Trophoblast cell (in vitro differentiated cells and primary cell): ENCODE data around the gene EPB41L4A.

Experiments
- DNase-seq, 2 donors: peaks; one replicate each; pipeline ENCODE4 v3.0.0-alpha.2; 2016
- H2AFZ ChIP-seq: 2 replicates; pipeline ENCODE4 v1.6.1; 2013; ENCODE audit warnings: low read length, moderate library complexity, mild to moderate bottlenecking; ENCODE audit not compliant: insufficient read depth, poor library complexity
- H2AK5ac ChIP-seq: 2 replicates; pipeline ENCODE4 v1.6.1; 2013; ENCODE audit warnings: mild to moderate bottlenecking, low read length
- H2BK120ac ChIP-seq: 2 replicates; pipeline ENCODE4 v1.6.1; 2013; ENCODE audit warnings: low read length, mild to moderate bottlenecking, moderate library complexity; ENCODE audit not compliant: insufficient read depth, poor library complexity
- H2BK12ac ChIP-seq: 2 replicates; pipeline ENCODE4 v1.6.1; 2013; ENCODE audit warnings: mild to moderate bottlenecking, low read length, moderate library complexity
- H2BK5ac ChIP-seq: 2 replicates; pipeline ENCODE4 v1.6.1; 2013; ENCODE audit warnings: low read length, low read depth, moderate library complexity, mild to moderate bottlenecking; ENCODE audit not compliant: poor library complexity
- H3K14ac ChIP-seq: 2 replicates; pipeline ENCODE4 v1.6.1; 2013; ENCODE audit warnings: mild to moderate bottlenecking, low read length
- H3K18ac ChIP-seq: 2 replicates; pipeline ENCODE4 v1.6.1; 2013; ENCODE audit warnings: mild to moderate bottlenecking, low read length
- H3K23ac ChIP-seq: 2 replicates; pipeline ENCODE4 v1.6.1; 2013; ENCODE audit warnings: low read length
- H3K27ac ChIP-seq: 2 replicates; pipeline ENCODE4 v1.5.1; 2013; ENCODE audit warnings: low read depth, mild to moderate bottlenecking, inconsistent platforms, low read length, moderate library complexity
- H3K27me3 ChIP-seq: 2 replicates; pipeline ENCODE4 v1.6.1; 2013; ENCODE audit warnings: inconsistent platforms, mild to moderate bottlenecking, low read length, moderate library complexity; ENCODE audit not compliant: insufficient read depth
- H3K36me3 ChIP-seq, 2 experiments: 1 replicate in 1 of 2; 2 replicates in 1 of 2; pipeline ENCODE4 v1.6.1; 2013; ENCODE audit warnings: low read length in 2 of 2, mild to moderate bottlenecking in 2 of 2, moderate library complexity in 1 of 2; ENCODE audit not compliant: insufficient read depth in 2 of 2, control insufficient read depth in 1 of 2
- H3K4ac ChIP-seq: 2 replicates; pipeline ENCODE4 v1.6.1; 2013; ENCODE audit warnings: low read depth, mild to moderate bottlenecking, low read length, moderate library complexity
- H3K4me1 ChIP-seq, 2 experiments: 1 replicate in 1 of 2; 2 replicates in 1 of 2; pipeline ENCODE4 v1.6.1; 2013; ENCODE audit warnings: low read length in 2 of 2, mild to moderate bottlenecking in 2 of 2, moderate library complexity in 1 of 2; ENCODE audit not compliant: insufficient read depth in 2 of 2, control insufficient read depth in 1 of 2
- H3K4me2 ChIP-seq: 2 replicates; pipeline ENCODE4 v1.6.1; 2013; ENCODE audit warnings: inconsistent platforms, mild to moderate bottlenecking, low read length, moderate library complexity
- H3K4me3 ChIP-seq: 2 replicates; pipeline ENCODE4 v1.5.1; 2013; ENCODE audit warnings: mild to moderate bottlenecking, low read depth, low read length, inconsistent platforms
- H3K79me1 ChIP-seq: one replicate; pipeline ENCODE4 v1.6.1; 2013; ENCODE audit warnings: low read length
- H3K79me2 ChIP-seq: 2 replicates; pipeline ENCODE4 v1.6.1; 2013; ENCODE audit warnings: low read length, mild to moderate bottlenecking; ENCODE audit not compliant: control insufficient read depth, insufficient read depth, poor library complexity
- H3K9ac ChIP-seq: 2 replicates; pipeline ENCODE4 v1.6.1; 2013; ENCODE audit warnings: mild to moderate bottlenecking, low read length
- H3K9me3 ChIP-seq: 2 replicates; pipeline ENCODE4 v1.6.1; 2013; ENCODE audit warnings: low read depth, mild to moderate bottlenecking, control low read depth, inconsistent platforms, low read length; ENCODE audit not compliant: insufficient read depth
- H4K12ac ChIP-seq: 2 replicates; pipeline ENCODE4 v1.6.1; 2013; ENCODE audit warnings: low read depth, mild to moderate bottlenecking, low read length, moderate library complexity
- H4K8ac ChIP-seq: 2 replicates; pipeline ENCODE4 v1.6.1; 2013; ENCODE audit warnings: low read depth, mild to moderate bottlenecking, low read length, moderate library complexity
- H4K91ac ChIP-seq: one replicate; pipeline ENCODE4 v1.6.1; 2013; ENCODE audit warnings: low read depth, mild to moderate bottlenecking, low read length, moderate library complexity
- WGBS: extraction: QIAGEN DNeasy Blood & Tissue Kit; methylation state at CpG from one replicate; pipeline ENCODE4 v1.1.7; 2013; ENCODE audit warnings: missing lambda C conversion rate; ENCODE audit not compliant: insufficient read length, insufficient coverage; ENCODE audit errors: extremely low coverage; 5-methylcytosine and 5-hydroxymethylcytosine counted together

Gene EPB41L4A

DNA sequence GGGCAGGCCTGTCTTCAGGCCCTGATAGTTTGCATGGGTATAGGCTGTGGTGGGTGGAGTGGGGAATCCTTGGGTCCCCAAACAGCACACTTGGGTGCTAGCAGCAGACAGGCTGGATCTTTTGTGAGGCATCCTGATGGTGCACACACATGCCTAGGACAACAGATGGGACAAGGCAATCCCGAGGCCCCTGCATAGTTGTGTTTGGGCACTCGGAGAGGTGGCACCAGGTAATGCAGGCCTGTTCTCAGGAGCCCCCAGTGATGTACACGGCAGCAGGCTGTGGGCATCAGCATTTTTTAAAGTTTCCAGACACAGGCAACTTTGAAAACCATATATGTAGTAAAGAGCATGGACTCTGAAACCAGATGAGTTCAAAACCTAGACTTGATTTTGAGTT lies 65.4 kb downstream of the EPB41L4A start:
- no peak overlapping the region for H3K23ac ChIP-seq
- H3K4me3 ChIP-seq = no peak overlapping the region
- no peak overlapping the region for H4K91ac ChIP-seq
- no peak overlapping the region for H4K8ac ChIP-seq
- no peaks in the 10 kb centered on the region for H3K9me3 ChIP-seq
- no peak overlapping the region for H2BK12ac ChIP-seq
- no peaks in the 10 kb centered on the region for H3K36me3 ChIP-seq
- no peaks in the 10 kb centered on the region for H3K27me3 ChIP-seq
- no peak overlapping the region for H3K27ac ChIP-seq
- no peak overlapping the region for H4K12ac ChIP-seq
- H3K14ac ChIP-seq = no peak overlapping the region
- H3K4me1 ChIP-seq = no peaks in the 10 kb centered on the region
- no peak overlapping the region for H3K9ac ChIP-seq
- H3K79me2 ChIP-seq = no peaks in the 10 kb centered on the region
- H2BK120ac ChIP-seq = no peak overlapping the region
- H3K18ac ChIP-seq = no peak overlapping the region
- no peak overlapping the region for H2AFZ ChIP-seq
- no peak overlapping the region for H2BK5ac ChIP-seq
- no peaks in the 10 kb centered on the region for H3K79me1 ChIP-seq
- H3K4me2 ChIP-seq = no peak overlapping the region
- WGBS = no CpG with 5 or more reads among the region's 3 CpGs
- no peak for DNase-seq
- no peak overlapping the region for H3K4ac ChIP-seq
- H2AK5ac ChIP-seq = no peak overlapping the region

DNA sequence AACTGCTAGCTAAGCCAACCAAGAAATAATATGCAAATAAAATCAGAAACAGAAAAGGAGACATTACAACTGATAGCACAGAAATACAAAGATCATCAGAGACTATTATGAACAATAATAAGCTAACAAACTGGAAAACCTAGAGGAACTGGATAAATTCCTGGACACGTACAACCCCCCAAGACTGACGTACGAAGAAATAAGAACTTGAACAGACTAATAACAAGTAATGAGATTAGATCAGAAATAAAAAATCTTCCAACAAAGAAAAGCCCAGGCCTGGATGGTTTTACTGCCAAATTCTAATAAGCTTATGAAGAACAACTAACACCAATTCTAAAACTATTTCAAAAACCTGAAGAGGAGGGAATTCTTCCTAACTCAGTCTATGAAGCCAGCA lies 67.9 kb downstream of the EPB41L4A start:
- WGBS = no CpG with 5 or more reads among the region's 3 CpGs
- H3K4me2 ChIP-seq = no peak overlapping the region

DNA sequence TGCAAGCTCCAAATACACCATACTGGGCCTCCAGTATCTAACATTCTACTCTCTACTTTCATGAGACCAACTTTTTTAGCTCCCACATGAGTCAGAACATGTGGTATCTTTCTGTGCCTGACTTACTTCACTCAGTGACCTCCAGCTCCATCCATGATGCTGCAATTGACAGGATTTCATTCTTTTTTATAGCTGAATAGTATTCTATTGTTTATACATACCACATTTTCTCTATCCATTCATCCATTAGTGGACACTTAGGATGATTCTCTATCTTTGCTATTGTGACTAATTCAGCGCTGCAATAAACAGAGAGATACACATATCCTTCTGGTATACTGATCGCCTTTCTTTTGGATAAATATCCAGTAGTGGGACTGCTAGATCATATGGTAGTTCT lies 68.5 kb downstream of the EPB41L4A start:
- Histone ChIP-seq H3K27me3 (no peaks in the 10 kb centered on the region), H4K12ac (no peak overlapping the region), H2BK120ac (no peak overlapping the region), H2AK5ac (no peak overlapping the region), H2BK12ac (no peak overlapping the region), H3K4ac (no peak overlapping the region), H3K79me2 (no peaks in the 10 kb centered on the region), H3K27ac (no peak overlapping the region), H4K8ac (no peak overlapping the region), H3K79me1 (no peaks in the 10 kb centered on the region), H3K4me1 (no peaks in the 10 kb centered on the region), H3K36me3 (no peaks in the 10 kb centered on the region), H3K4me2 (no peak overlapping the region), H3K18ac (no peak overlapping the region), H2AFZ (no peak overlapping the region), H2BK5ac (no peak overlapping the region), H4K91ac (no peak overlapping the region), H3K23ac (no peak overlapping the region), H3K9me3 (no peaks in the 10 kb centered on the region), H3K14ac (no peak overlapping the region), H3K4me3 (no peak overlapping the region), H3K9ac (no peak overlapping the region)
- DNase-seq = no peak
- no CpG with 5 or more reads among the region's 2 CpGs for WGBS

More for the DNA sequence above, 67.9 kb downstream of the EPB41L4A start:
- H3K79me2 ChIP-seq = no peaks in the 10 kb centered on the region
- no peaks in the 10 kb centered on the region for H3K27me3 ChIP-seq
- H3K9ac ChIP-seq = no peak overlapping the region
- no peaks in the 10 kb centered on the region for H3K9me3 ChIP-seq
- no peak overlapping the region for H3K4me3 ChIP-seq
- no peak overlapping the region for H2AFZ ChIP-seq
- no peak overlapping the region for H3K23ac ChIP-seq
- H4K91ac ChIP-seq = no peak overlapping the region
- no peak overlapping the region for H2BK120ac ChIP-seq
- H3K18ac ChIP-seq = no peak overlapping the region
- H4K8ac ChIP-seq = no peak overlapping the region
- no peak overlapping the region for H3K27ac ChIP-seq
- no peaks in the 10 kb centered on the region for H3K79me1 ChIP-seq
- H3K4ac ChIP-seq = no peak overlapping the region
- no peak overlapping the region for H2BK12ac ChIP-seq
- H3K36me3 ChIP-seq = no peaks in the 10 kb centered on the region
- no peak for DNase-seq
- no peak overlapping the region for H2BK5ac ChIP-seq
- H3K14ac ChIP-seq = no peak overlapping the region
- no peak overlapping the region for H4K12ac ChIP-seq
- H3K4me1 ChIP-seq = no peaks in the 10 kb centered on the region
- no peak overlapping the region for H2AK5ac ChIP-seq

DNA sequence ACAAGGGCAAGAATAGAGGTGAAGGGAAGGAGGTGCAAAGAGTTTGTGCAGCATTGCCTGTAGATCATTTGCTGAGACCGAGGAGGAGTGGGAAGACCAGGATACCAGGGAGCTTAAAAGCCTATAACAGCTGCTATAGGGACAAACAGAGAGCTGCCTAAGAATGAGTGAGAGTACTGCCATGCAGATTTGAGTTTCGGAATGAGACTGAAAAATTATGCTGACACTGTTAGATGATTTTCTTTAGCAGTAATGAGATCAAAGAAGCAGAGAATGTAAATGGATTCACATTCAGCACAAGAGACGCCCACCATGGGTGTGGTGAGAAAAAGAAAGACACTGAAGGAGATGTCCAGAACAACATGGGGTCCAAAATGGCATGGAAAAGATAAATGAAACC lies 69.7 kb downstream of the EPB41L4A start:
- Histone ChIP-seq H2BK12ac (no peak overlapping the region), H4K12ac (no peak overlapping the region), H3K27me3 (no peaks in the 10 kb centered on the region), H3K18ac (no peak overlapping the region), H3K23ac (no peak overlapping the region), H3K27ac (no peak overlapping the region), H3K79me2 (no peaks in the 10 kb centered on the region), H2AFZ (no peak overlapping the region), H3K4me2 (no peak overlapping the region), H3K4me3 (no peak overlapping the region), H3K9me3 (no peaks in the 10 kb centered on the region), H2BK120ac (no peak overlapping the region), H4K8ac (no peak overlapping the region), H3K36me3 (no peaks in the 10 kb centered on the region), H2AK5ac (no peak overlapping the region), H3K79me1 (no peaks in the 10 kb centered on the region), H3K4me1 (no peaks in the 10 kb centered on the region), H4K91ac (no peak overlapping the region), H2BK5ac (no peak overlapping the region), H3K14ac (no peak overlapping the region), H3K9ac (no peak overlapping the region), H3K4ac (no peak overlapping the region)
- DNase-seq = no peak
- WGBS = no CpG with 5 or more reads among the region's 3 CpGs
